ENCODE data around the gene CLDN24.

DNA sequence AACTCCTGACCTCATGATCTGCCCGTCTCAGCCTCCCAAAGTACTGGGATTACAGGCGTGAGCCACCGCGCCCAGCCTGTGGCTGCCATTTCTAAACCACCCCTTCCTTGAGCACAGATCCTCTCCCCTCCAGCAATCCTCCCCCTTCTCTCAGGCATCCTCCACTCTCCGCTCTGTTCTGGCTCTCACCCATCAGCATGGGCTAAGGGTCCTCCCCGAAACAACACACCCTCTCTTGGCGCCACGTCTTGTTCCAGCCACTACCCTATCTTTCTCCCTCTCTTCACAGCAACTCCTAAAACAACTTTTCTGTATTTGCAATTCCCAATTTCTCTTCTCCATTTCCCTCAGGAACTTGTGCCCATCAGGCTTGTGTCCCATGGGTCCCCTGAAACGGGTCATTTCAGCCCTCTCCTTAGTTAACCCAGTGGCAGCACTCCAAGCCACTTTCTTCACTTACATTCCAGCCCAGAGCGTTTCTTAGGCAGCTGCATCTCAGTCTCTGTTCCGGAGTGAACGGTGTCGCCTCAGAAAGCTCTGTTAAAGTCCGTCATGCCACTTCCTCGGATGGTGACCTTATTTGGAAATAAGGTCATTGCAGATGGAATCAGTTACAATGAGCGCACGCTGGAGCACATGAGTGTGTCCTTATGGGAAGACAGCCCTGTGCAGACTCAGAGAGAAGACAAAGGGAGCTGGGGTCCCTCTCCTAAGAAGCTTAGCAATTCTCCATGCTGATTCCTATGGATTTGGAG, 28.3 kb upstream of the CLDN24 start:
- TF ChIP-seq, protein P1, sequence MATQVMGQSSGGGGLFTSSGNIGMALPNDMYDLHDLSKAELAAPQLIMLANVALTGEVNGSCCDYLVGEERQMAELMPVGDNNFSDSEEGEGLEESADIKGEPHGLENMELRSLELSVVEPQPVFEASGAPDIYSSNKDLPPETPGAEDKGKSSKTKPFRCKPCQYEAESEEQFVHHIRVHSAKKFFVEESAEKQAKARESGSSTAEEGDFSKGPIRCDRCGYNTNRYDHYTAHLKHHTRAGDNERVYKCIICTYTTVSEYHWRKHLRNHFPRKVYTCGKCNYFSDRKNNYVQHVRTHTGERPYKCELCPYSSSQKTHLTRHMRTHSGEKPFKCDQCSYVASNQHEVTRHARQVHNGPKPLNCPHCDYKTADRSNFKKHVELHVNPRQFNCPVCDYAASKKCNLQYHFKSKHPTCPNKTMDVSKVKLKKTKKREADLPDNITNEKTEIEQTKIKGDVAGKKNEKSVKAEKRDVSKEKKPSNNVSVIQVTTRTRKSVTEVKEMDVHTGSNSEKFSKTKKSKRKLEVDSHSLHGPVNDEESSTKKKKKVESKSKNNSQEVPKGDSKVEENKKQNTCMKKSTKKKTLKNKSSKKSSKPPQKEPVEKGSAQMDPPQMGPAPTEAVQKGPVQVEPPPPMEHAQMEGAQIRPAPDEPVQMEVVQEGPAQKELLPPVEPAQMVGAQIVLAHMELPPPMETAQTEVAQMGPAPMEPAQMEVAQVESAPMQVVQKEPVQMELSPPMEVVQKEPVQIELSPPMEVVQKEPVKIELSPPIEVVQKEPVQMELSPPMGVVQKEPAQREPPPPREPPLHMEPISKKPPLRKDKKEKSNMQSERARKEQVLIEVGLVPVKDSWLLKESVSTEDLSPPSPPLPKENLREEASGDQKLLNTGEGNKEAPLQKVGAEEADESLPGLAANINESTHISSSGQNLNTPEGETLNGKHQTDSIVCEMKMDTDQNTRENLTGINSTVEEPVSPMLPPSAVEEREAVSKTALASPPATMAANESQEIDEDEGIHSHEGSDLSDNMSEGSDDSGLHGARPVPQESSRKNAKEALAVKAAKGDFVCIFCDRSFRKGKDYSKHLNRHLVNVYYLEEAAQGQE (IDR thresholded peaks at IDR 0.05; ENCODE audit: insufficient read depth in 1 of 2, low read depth in 2 of 2, low read length in 2 of 2), result no peak
- TF ChIP-seq FOXP2 (optimal IDR thresholded peaks at IDR 0.05; ENCODE audit: borderline replicate concordance, extremely low read depth, extremely low read length, insufficient read depth) (no peak), POLR2AphosphoS5 (IDR thresholded peaks at IDR 0.05; ENCODE audit: low read depth, low read length) (no peak)
